CD14-positive monocyte (primary cell): ENCODE measurements around the gene MAPK4. TPM values are rescaled to one million over a fixed set of nuclear protein-coding genes. Genes with fewer than 3 reads are reported as not detected.
"Not testable (repeated sequence)": the region's sequence is repeated elsewhere in the genome, so short reads cannot be mapped to it uniquely, and the experiment has no call there.

Experiments used
- DNase-seq, 3 donors: peaks; one replicate each; pipeline ENCODE4 v3.0.0-alpha.2; 2011 to 2022
- H2AFZ ChIP-seq: 2 replicates; pipeline ENCODE4 v1.6.0; 2012; ENCODE audit warnings: mild to moderate bottlenecking, low read depth, low read length, inconsistent platforms; ENCODE audit not compliant: insufficient read depth, poor library complexity, severe bottlenecking
- H3K27ac ChIP-seq, 2 donors: 1 replicate in 1 of 2; 2 replicates in 1 of 2; pipeline ENCODE4 v1.5.1; 2012 to 2013; ENCODE audit warnings: low read length in 2 of 2, control low read depth in 1 of 2, inconsistent platforms in 1 of 2, low read depth in 1 of 2, mild to moderate bottlenecking in 1 of 2
- H3K27me3 ChIP-seq, 2 donors: one replicate each; pipeline versions ENCODE4 v1.6.0 to v1.6.1; 2011 to 2013; ENCODE audit warnings: low read length in 2 of 2; ENCODE audit not compliant: control insufficient read depth in 2 of 2, insufficient read depth in 2 of 2
- H3K36me3 ChIP-seq, 2 donors: replicated peaks in 1 of 2; 1 replicate in 1 of 2; 2 replicates in 1 of 2; pipeline versions ENCODE4 v1.5.1 to v1.6.1; 2012 to 2013; ENCODE audit warnings: low read length in 2 of 2, control low read depth in 1 of 2, inconsistent platforms in 1 of 2, mild to moderate bottlenecking in 1 of 2; ENCODE audit not compliant: insufficient read depth in 2 of 2, control insufficient read depth in 1 of 2
- H3K4me1 ChIP-seq, 2 donors: 1 replicate in 1 of 2; 2 replicates in 1 of 2; pipeline versions ENCODE4 v1.5.1 to v1.6.1; 2012 to 2013; ENCODE audit warnings: low read length in 2 of 2, control low read depth in 1 of 2, inconsistent platforms in 1 of 2, mild to moderate bottlenecking in 1 of 2, moderate library complexity in 1 of 2; ENCODE audit not compliant: insufficient read depth in 2 of 2, control insufficient read depth in 1 of 2
- H3K4me2 ChIP-seq: replicated peaks from 2 replicates; pipeline ENCODE3; 2012; ENCODE audit warnings: low read length, moderate library complexity, mild to moderate bottlenecking; ENCODE audit not compliant: poor library complexity, severe bottlenecking; ENCODE audit errors: extremely low read depth
- H3K4me3 ChIP-seq, 3 experiments: fragments of 200-600 bp in 1 of 3; sonication (generic) in 1 of 3; replicated peaks in 1 of 3; 1 replicate in 2 of 3; 2 replicates in 1 of 3; pipeline ENCODE4 v1.5.1; 2011 to 2013; ENCODE audit warnings: low read length in 3 of 3, mild to moderate bottlenecking in 3 of 3, control low read depth in 2 of 3, low read depth in 2 of 3, inconsistent platforms in 1 of 3, moderate library complexity in 1 of 3
- H3K79me2 ChIP-seq: 2 replicates; pipeline ENCODE4 v1.6.0; 2012; ENCODE audit warnings: mild to moderate bottlenecking, control low read depth, inconsistent platforms, low read length, moderate library complexity; ENCODE audit not compliant: insufficient read depth
- H3K9ac ChIP-seq: 2 replicates; pipeline ENCODE4 v1.6.0; 2017; ENCODE audit warnings: low read length, mild to moderate bottlenecking; ENCODE audit not compliant: insufficient read depth, poor library complexity, severe bottlenecking
- H3K9me3 ChIP-seq, 2 donors: replicated peaks in 1 of 2; 1 replicate in 1 of 2; 2 replicates in 1 of 2; pipeline versions ENCODE4 v1.5.1 to v1.6.1; 2012 to 2013; ENCODE audit warnings: low read length in 2 of 2, control low read depth in 1 of 2; ENCODE audit not compliant: control insufficient read depth in 1 of 2, insufficient read depth in 1 of 2
- H4K20me1 ChIP-seq: 2 replicates; pipeline ENCODE4 v1.6.0; 2012; ENCODE audit warnings: mild to moderate bottlenecking, low read length, control low read depth, moderate library complexity; ENCODE audit not compliant: insufficient read depth
- H3K27ac Mint-ChIP-seq, 7 donors: one replicate each; pipeline ENCODE4 v1.8.0; 2020; ENCODE audit warnings: mild to moderate bottlenecking in 7 of 7, mixed read lengths in 7 of 7, moderate library complexity in 6 of 7, inconsistent platforms in 2 of 7
- H3K27me3 Mint-ChIP-seq, 3 donors: one replicate each; pipeline ENCODE4 v1.8.0; 2021 to 2022; ENCODE audit warnings: low read depth in 3 of 3, mild to moderate bottlenecking in 3 of 3, mixed read lengths in 3 of 3, moderate library complexity in 3 of 3, inconsistent platforms in 1 of 3
- H3K36me3 Mint-ChIP-seq, 2 donors: one replicate each; pipeline ENCODE4 v1.8.0; 2020; ENCODE audit warnings: mixed read lengths in 2 of 2, inconsistent platforms in 1 of 2, mild to moderate bottlenecking in 1 of 2
- H3K4me1 Mint-ChIP-seq: one replicate; pipeline ENCODE4 v1.8.0; 2020; ENCODE audit warnings: mild to moderate bottlenecking, mixed read lengths
- H3K4me3 Mint-ChIP-seq, 2 donors: one replicate each; pipeline ENCODE4 v1.8.0; 2020; ENCODE audit warnings: mild to moderate bottlenecking in 2 of 2, mixed read lengths in 2 of 2, moderate library complexity in 1 of 2
- H3K9me3 Mint-ChIP-seq, 7 donors: one replicate each; pipeline ENCODE4 v1.8.0; 2020 to 2022; ENCODE audit warnings: mixed read lengths in 7 of 7, mild to moderate bottlenecking in 6 of 7, moderate library complexity in 6 of 7, inconsistent platforms in 2 of 7
- WGBS: methylation state at CpG from one replicate; pipeline ENCODE4 v1.1.5; 2013; ENCODE audit warnings: missing lambda C conversion rate; ENCODE audit not compliant: insufficient coverage; 5-methylcytosine and 5-hydroxymethylcytosine counted together
- intact Hi-C, 2 donors: fragments of 100-400 bp; cut with micrococcal nuclease; formaldehyde crosslinking; loops; one replicate each; pipeline versions ENCODE4 v1.15.0 to v1.15.1; 2023
- polyA plus RNA-seq, 3 donors: library from polyadenylated mRNA; depleted of rRNA in 1 of 3; unstranded in 2 of 3; stranded (reverse) in 1 of 3; fragments of 300-500 nt in 2 of 3; fragments of >200 nt in 1 of 3; fragmentation: Illumina TruSeq in 2 of 3; gene quantifications; 1 replicate in 2 of 3; 2 replicates in 1 of 3; pipeline ENCODE4 v1.2.3, GENCODE V29; 2012 to 2021
- TF ChIP-seq, protein P1 (sequence below): fragments of 200-600 bp; IDR thresholded peaks from one replicate; pipeline ENCODE4 v1.8.0; 2022; ENCODE audit warnings: antibody characterized with exemption, mild to moderate bottlenecking

Gene MAPK4
- polyA plus RNA-seq, 3 donors, result not detected

DNA sequence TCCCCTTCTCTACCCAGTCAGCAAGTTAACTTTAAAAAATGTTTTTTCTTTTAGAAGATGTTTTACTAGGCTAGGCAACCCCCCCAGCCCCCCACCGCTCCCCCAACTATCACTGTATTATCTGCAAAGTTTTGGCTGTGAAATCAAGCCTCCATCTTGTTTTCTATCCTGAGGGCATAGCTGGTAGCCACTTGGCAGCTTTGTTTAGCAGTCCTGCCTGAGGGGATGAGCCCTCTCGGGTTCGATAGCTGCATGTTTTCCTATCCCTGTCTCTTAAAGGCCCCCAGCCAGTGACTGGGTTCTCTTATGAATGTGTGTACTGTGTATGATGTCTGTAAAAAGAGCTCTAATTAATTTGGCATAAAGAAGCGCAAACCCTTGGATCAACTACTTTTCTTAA, 216.5 kb downstream of the MAPK4 start:
- Mint-ChIP-seq H3K4me3 (no peak overlapping the region), H3K27ac (no peak overlapping the region)

DNA sequence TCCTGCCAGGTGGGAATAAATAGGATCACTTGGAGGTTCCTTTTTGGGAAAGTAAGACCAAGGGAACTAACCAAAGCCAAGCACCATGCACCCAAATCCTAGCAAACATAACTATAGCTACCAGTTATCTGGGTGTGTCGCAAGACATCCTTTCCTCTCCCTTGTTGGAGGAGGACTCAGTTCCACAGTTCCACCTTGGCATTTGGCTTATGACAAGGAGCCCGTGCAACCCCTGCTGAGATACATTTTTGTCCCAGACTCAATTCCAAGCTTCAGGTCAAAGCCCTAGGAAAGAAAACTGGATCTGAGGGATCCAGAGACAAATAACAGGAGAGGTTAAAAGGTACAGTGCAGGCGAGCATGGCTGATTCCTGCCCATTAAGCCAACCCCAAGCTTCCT, 219.1 kb downstream of the MAPK4 start:
- H3K27ac Mint-ChIP-seq, H3K36me3 ChIP-seq, H3K4me3 ChIP-seq, H3K9me3 Mint-ChIP-seq, H3K9ac ChIP-seq, H3K27ac ChIP-seq, H3K27me3 ChIP-seq, H3K36me3 Mint-ChIP-seq, H3K79me2 ChIP-seq, H3K9me3 ChIP-seq, H3K4me2 ChIP-seq, H2AFZ ChIP-seq, H3K4me1 ChIP-seq, H3K4me1 Mint-ChIP-seq, DNase-seq, H4K20me1 ChIP-seq, H3K4me3 Mint-ChIP-seq, intact Hi-C loops: not testable (repeated sequence)
- WGBS, result no CpG with 5 or more reads among the region's 3 CpGs
- H3K27me3 Mint-ChIP-seq, result peaks cover 6 to 19% (median 12%) of the 10 kb centered on the region in 3 donors

More for the DNA sequence above, 216.5 kb downstream of the MAPK4 start:
- Histone ChIP-seq H2AFZ (no peak overlapping the region), H3K4me1 (no peaks in the 10 kb centered on the region), H3K79me2 (no peaks in the 10 kb centered on the region), H3K27me3 (no peaks in the 10 kb centered on the region), H3K4me2 (no peak overlapping the region), H3K4me3 (no peak overlapping the region), H3K36me3 (no peaks in the 10 kb centered on the region), H3K9ac (no peak overlapping the region), H4K20me1 (no peaks in the 10 kb centered on the region), H3K27ac (no peak overlapping the region), H3K9me3 (peaks cover 0 to 5% of the 10 kb centered on the region in 2 donors)
- Mint-ChIP-seq H3K36me3 (no peaks in the 10 kb centered on the region), H3K9me3 (peaks cover 0 to 14% (median 7%) of the 10 kb centered on the region in 7 donors), H3K27me3 (peaks cover 4 to 13% (median 13%) of the 10 kb centered on the region in 3 donors), H3K4me1 (no peaks in the 10 kb centered on the region)
- DNase-seq, result no peak
- intact Hi-C loops, result no loop called here
- 83% methylated on average over 2 of the region's 4 CpGs for WGBS
- TF ChIP-seq, protein P1, sequence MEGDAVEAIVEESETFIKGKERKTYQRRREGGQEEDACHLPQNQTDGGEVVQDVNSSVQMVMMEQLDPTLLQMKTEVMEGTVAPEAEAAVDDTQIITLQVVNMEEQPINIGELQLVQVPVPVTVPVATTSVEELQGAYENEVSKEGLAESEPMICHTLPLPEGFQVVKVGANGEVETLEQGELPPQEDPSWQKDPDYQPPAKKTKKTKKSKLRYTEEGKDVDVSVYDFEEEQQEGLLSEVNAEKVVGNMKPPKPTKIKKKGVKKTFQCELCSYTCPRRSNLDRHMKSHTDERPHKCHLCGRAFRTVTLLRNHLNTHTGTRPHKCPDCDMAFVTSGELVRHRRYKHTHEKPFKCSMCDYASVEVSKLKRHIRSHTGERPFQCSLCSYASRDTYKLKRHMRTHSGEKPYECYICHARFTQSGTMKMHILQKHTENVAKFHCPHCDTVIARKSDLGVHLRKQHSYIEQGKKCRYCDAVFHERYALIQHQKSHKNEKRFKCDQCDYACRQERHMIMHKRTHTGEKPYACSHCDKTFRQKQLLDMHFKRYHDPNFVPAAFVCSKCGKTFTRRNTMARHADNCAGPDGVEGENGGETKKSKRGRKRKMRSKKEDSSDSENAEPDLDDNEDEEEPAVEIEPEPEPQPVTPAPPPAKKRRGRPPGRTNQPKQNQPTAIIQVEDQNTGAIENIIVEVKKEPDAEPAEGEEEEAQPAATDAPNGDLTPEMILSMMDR, result no peak

Other genes with a start within 250 kb of the MAPK4 start
- under 1 TPM in 1 of 3 donors, not detected in 2; 0.17 TPM for gene SKA1, start 185.0 kb upstream of the MAPK4 start, polyA plus RNA-seq